Myocyte (in vitro differentiated cells): ENCODE data around the gene DGKB. TPM values are rescaled to one million over a fixed set of nuclear protein-coding genes. Genes with fewer than 3 reads are reported as not detected.
"Not testable (repeated sequence)": the region's sequence is repeated elsewhere in the genome, so short reads cannot be mapped to it uniquely, and the experiment has no call there.

Source experiments
- DNase-seq: peaks from one replicate; pipeline ENCODE4 v3.0.0-alpha.2; 2012; ENCODE audit warnings: low read depth
- total RNA-seq: library from RNA; depleted of rRNA; stranded (reverse); fragments of >200 nt; gene quantifications from 2 replicates; pipeline ENCODE4 v1.2.3, GENCODE V29; 2014

DGKB gene
- total RNA-seq, 1 donor from 2014 or later, result 3.7 TPM

DNA sequence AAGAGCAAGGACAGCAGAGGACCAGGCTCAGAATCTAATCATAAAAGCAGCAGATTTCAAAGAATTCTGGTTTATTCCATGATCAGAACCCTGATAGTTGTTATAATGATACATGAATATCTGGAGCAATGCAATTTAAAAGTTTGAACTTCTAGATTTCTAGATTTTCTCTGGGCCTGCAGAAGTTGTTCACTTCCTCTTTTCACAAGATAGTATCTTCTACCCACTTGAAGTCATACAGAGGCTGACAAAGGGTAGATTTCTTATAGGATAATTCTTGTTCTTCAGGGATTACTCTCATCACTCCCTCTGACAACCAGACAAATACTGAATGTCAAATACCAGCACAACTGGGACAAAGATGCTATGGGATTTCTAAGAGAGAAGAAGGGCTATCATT, 593.1 kb downstream of the DGKB start:
- no peak for DNase-seq

DNA sequence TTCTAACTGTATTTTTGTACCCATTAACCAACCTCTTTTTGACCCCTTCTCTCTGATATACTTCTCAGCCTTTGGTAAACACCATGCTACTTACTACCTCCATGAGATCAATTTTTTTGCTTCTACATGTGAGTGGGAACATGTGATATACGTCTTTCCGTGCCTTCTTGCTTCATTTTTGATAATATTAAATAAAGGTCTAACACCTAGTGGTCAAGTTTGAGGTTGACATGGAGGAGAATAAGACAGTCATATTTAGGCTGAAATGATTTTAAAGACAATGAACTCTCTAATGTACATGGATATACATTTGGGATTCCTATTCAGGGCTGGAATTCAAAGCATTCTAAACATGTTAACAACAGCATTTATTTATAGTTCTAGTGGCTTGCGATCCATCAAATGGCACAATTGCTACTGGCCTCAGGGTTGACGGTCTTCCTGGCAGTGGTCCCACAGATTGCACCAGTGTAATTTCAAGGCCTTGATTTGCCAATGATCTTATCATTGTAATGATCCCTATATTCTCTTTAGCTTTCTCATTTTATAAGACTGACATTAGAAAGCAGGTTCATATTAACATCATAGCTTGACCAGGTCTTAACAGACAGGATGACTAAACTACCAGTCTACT, 597.2 kb downstream of the DGKB start:
- DNase-seq, result peak; percentile 11

DNA sequence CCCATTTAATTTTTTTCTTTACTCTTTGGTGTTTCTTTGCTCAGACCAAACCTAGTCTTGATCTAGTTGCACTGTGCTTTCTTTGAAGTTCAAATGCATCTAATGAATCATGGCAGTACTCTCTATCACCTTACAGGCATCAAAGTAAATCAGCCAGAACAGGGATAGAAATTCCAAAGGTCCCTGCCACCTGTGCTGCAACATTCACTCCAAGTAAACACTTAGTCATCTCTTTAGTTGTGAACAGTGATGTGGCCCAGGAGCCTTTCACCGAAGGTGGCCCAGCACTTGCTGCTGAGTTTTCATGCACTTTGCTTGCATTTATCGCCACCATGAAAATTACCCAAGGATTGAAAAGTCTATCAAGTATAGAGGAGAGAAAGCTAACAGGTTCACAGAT, 599.0 kb downstream of the DGKB start:
- no peak for DNase-seq

DNA sequence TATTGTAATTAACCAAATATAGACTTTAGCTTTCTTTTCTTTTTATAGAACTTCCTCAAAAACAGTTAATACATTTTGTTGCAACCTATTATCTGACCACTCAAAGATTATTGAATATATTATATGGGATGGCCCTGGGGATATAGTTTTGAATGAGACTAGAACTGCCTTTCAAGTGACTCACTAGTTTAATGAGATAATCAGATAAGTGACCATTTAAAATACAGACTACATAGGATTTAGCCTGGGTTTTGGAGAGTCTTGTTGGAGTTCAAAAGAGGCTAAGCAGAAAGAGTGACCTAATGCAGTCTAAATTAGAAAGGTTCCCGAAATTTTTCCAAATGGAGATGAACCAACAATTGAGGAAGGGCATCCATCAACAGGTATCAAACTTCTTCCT, 607.9 kb downstream of the DGKB start:
- DNase-seq, result no peak

DNA sequence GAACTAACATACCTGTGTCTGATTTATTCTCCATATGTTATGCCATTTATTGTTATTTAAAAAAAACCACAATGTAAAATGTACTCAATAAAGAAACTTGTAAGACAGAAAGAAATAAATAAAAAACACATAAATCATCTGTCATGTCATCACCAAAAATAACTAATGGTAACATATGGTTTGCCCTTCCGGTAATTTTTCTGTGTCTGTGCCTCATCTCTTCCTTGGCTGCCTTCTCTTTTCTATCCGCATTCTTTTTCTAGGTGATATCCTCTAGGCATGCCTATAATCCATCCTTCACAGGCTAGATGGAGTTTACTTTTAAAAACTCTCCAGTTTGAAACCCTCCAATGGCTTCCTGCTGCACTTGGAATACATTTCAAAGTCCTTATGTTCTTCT, 609.1 kb downstream of the DGKB start:
- no peak for DNase-seq

DNA sequence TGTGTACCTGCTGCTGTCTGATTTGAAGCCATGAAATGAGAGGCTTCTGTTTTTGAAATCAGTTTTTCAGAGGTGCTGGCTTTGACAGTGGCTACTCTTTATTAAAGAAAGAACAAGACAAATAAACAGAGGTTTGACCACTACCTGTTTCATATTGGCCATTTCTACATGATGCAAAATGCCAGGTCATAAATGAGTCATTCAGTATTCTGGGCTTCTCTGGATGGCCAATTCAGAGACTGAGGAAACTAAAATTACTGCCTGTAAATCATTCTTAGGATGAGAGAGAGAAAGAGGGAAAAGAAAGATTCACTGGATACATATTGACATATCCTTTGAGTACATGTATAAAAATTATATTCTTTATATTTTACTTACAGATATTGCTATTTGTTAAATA, 609.8 kb downstream of the DGKB start:
- DNase-seq, result no peak

DNA sequence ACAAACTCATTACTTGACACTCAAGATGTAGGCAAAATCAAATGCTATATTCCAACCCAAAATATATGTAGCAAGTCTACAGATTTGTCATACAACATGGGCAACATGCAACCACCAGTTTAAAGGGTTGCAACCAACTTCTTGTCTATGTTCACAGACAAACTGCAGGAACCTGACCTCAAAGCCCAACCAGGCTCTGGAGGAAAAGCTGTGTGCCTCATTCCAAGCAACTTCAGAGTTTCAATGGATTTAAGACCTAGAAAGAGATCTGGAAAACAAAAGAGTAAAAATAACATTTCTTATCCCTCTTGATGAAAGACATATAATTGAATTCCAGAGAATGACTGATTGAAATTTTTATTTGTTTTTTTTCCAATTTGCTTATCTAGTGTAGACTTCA, 612.6 kb downstream of the DGKB start:
- no peak for DNase-seq

DNA sequence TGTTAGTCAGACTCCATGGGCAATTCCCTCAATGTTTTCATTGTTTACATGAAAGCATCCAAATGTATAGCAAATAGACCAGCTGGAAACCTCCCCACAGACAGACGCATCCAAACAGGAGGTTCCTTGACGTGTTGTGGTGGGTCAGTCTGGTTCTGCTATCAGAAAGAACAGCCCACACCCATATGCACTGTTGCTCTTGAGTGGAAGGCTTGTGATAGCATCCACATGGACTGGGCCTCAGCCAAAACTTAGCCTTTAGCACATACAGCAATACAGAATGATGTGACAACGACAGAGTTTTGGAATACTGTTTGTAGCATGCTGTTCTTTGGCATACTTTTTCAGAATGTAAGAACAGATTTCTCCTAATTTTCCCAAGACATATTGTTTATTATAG, 613.9 kb downstream of the DGKB start:
- DNase-seq, result no peak

- DNase-seq, result no peak
Measured at GRCh38 chr7:14287398-14287797, 615.2 kb downstream of the DGKB start.

DNA sequence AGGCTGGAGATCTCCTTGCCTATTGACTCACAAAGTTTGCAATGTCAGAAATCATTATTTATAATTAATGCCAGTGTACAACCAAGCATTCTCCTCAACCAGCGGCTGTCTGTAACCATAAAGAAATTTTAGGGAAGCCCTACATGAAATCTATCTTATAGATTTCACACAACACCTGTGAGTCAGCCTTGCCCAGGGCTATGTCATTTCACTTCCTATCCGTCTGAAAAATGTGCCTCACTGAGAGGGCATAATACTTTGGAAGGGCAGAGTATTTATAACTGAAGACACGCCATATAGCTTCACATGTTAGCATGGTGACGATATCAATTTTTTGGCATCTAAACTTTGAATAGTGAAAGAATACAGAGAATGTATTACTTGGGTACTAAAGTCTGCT, 616.5 kb downstream of the DGKB start:
- no peak for DNase-seq

DNA sequence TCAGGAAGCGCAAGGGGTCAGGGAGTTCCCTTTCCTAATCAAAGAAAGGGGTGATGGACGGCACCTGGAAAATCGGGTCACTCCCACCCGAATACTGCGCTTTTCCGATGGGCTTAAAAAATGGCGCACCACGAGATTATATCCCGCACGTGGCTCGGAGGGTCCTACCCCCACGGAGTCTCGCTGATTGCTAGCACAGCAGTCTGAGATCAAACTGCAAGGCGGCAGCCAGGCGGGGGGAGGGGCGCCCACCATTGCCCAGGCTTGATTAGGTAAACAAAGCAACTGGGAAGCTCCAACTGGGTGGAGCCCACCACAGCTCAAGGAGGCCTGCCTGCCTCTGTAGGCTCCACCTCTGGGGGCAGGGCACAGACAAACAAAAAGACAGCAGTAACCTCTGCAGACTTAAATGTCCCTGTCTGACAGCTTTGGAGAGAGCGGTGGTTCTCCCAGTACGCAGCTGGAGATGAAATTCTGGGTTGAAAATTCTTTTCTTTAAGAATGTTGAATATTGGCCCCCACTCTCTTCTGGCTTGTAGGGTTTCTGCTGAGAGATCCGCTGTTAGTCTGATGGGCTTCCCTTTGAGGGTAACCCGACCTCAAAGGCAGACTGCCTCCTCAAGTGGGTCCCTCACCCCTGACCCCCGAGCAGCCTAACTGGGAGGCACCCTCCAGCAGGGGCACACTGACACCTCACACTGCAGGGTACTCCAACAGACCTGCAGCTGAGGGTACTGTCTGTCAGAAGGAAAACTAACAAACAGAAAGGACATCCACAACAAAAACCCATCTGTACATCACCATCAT, 623.3 kb downstream of the DGKB start:
- DNase-seq, result not testable (repeated sequence)

DNA sequence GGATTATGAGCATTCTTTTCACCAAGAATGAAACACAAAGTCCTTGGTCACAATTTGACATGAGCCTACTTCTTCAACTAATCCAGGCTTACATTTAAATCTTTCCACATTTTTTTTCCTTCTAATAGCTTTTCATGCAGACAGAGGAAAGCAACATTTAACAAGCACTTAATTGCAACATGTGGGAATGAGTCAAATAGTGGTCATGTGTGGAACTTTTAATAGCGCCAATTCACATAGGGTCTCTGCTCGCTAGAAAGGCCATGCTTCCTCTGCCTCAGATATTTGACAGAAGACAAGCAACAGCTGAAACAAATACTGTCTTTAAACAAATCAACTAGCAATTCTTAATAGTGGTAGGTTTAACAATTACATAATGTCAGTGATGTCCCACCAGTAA, 627.2 kb downstream of the DGKB start:
- DNase-seq, result peak; percentile 65

DNA sequence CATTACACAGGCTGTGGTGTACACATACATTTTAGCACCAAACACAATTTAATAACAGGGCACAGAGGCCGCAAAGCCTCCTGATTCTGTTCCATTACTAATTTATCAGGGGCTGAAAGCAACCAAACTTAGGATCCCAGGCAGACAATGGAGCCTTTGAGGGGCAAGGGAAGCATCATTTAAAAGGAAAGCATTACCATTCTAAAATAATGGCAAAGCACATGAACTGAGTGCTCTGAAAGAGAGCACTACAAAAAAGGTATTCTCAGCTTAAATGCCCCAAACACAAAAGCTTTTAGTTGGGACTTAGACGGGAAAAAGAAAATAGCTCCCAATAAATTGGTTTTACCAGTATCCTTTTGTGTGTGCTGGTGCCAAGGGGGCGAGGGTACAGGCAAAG, 631.1 kb downstream of the DGKB start:
- DNase-seq, result no peak

DNA sequence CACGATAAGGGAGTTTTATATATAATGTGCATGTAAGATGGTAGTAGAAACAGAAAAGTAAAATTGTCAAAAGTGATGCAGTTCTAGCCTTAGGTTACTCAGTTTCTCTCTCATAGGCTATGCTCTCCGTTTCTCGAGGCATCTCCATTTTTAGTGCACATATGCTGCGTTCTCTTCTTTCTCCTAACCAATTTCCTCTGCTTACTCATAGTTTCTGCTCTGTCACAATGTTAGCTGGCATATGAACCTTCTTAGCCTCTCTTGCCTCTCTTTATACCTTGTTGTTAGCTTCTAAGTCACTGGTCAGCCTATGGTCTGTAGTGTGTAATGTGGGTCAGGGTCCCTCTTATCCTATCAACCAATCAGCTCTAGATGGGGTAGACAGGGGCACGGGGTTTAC, 632.5 kb downstream of the DGKB start:
- DNase-seq, result no peak

GRCh38 chr7:14260011-14260410, 642.5 kb downstream of the DGKB start:
- no peak for DNase-seq

DNA sequence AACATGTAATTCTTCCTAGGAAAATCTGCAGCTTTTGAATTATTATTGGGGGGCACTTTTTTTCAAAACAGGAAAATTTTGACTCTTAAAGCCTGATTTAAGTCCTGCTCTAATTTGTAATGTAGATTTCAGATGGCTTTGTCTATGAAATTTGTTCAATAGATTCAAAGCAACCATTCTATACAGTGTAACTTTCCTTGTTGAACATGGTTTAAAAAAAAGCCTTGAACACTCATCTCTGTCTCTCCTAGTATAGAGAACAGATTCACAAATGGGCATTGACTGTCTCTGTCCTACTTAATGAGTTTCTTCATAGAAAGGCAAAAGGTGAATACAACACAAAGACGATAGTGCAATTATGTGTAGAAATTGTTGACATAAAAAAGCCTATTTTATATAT, 643.7 kb downstream of the DGKB start:
- no peak for DNase-seq

DNA sequence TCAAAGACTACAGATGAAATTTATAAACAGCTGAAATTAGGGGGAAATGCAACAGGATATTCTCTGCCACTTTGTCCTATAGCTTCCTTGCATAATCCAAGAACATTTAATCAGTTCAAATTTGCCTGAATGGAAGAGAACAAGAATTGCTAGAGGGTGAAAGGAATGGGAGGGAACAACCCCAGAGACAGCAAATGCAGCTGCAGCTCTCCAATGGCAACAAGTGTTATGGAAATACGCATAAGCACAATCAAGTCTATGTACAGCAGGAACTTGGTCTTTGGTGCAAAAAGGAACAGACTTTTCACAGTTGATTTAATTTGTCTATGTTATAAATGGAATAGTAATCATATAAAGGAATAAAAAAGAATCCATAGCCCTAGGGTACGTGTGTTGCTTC, 644.1 kb downstream of the DGKB start:
- DNase-seq, result no peak

GRCh38 chr7:14252458-14252857, 650.1 kb downstream of the DGKB start:
- DNase-seq, result no peak

- no peak for DNase-seq
Measured at GRCh38 chr7:14242175-14242574, 660.4 kb downstream of the DGKB start.

DNA sequence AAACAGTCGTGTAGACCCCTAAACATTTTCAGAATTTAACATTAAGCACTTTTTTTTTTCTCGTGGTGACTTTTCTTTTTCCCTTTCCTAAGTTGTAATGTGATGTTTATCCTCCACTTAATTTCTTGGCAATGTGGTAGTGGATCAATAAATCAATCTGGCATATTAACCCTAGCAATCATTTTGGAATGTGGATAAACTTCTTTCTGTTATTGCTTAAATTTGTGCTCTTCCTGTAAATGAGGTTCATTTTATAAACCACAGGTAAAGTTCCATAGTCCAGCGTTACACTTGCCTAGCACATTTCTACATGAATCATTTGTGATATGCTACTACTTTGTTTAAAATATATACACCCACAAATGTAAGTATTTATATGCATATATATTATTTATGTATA, 665.7 kb downstream of the DGKB start:
- DNase-seq, result no peak

GRCh38 chr7:14235056-14235455, 667.5 kb downstream of the DGKB start:
- no peak for DNase-seq

GRCh38 chr7:14233868-14234369, 668.6 kb downstream of the DGKB start:
- DNase-seq, result no peak
